ENCODE data around the gene RNF212B.

RNF212B gene

GRCh38 chr14:23302290-23303225, 64.8 kb downstream of the RNF212B start, which contains the start of gene PPP1R3E:
Gene PPP1R3E (minus strand): TSS chr14:23302859. CDS start chr14:23302576, 283 bp downstream.
- peak; percentile 47 for DNase-seq (ENCODE audit: low read depth)
- TF ChIP-seq, protein P1, sequence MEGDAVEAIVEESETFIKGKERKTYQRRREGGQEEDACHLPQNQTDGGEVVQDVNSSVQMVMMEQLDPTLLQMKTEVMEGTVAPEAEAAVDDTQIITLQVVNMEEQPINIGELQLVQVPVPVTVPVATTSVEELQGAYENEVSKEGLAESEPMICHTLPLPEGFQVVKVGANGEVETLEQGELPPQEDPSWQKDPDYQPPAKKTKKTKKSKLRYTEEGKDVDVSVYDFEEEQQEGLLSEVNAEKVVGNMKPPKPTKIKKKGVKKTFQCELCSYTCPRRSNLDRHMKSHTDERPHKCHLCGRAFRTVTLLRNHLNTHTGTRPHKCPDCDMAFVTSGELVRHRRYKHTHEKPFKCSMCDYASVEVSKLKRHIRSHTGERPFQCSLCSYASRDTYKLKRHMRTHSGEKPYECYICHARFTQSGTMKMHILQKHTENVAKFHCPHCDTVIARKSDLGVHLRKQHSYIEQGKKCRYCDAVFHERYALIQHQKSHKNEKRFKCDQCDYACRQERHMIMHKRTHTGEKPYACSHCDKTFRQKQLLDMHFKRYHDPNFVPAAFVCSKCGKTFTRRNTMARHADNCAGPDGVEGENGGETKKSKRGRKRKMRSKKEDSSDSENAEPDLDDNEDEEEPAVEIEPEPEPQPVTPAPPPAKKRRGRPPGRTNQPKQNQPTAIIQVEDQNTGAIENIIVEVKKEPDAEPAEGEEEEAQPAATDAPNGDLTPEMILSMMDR (IDR thresholded peaks at IDR 0.05; ENCODE audit: low read length, missing control alignments): no peak
- peak within 1 kb of the TSS; percentile 67 for H3K4me3 ChIP-seq (replicated peaks; ENCODE audit: low read depth, low read length)

- H3K4me3 ChIP-seq (replicated peaks; ENCODE audit: low read depth, low read length): peak within 1 kb of the TSS; percentile 97
- TF ChIP-seq, protein P1 (IDR thresholded peaks at IDR 0.05; ENCODE audit: low read length, missing control alignments): no peak
- DNase-seq (ENCODE audit: low read depth): peak; percentile 91
These were observed 68.8 kb downstream of the RNF212B start, which contains the start of gene BCL2L2 for GRCh38 chr14:23306412-23307145. Gene BCL2L2 (plus strand): TSS chr14:23306833. CDS start chr14:23307768, 935 bp downstream.

GRCh38 chr14:23307146-23307530, 69.4 kb downstream of the RNF212B start:
- TF ChIP-seq, protein P1 (IDR thresholded peaks at IDR 0.05; ENCODE audit: low read length, missing control alignments): no peak
- DNase-seq (ENCODE audit: low read depth): no peak
- H3K4me3 ChIP-seq (replicated peaks; ENCODE audit: low read depth, low read length): peak overlapping the region; percentile 97

DNA sequence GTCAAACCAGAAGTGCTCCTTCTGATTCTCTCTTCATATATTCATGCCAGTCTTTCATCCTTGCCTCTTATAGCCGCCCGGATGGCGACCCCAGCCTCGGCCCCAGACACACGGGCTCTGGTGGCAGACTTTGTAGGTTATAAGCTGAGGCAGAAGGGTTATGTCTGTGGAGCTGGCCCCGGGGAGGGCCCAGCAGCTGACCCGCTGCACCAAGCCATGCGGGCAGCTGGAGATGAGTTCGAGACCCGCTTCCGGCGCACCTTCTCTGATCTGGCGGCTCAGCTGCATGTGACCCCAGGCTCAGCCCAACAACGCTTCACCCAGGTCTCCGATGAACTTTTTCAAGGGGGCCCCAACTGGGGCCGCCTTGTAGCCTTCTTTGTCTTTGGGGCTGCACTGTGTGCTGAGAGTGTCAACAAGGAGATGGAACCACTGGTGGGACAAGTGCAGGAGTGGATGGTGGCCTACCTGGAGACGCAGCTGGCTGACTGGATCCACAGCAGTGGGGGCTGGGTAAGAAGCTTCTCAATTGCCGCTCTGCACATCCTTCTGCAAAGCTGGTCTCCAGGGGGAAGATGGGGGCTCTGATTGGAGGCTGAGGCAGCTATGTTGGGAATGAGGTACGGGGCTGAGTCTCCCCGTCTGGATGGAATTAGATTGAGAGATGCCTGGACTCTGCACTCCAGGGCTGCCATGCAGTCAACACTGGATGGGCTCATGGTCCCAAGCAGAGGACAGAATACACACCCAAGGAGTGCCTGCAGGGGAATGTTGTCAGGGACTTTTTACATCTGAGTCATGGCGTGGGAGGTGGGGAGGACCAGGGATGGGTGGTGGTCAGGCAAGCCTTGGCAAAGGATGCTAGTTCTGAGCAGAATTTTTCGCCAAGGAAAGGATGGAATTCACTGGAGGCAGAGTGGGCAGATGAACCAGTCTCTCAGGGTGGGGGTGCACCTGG, 70.2 kb downstream of the RNF212B start:
- peak overlapping the region; percentile 97 for H3K4me3 ChIP-seq (replicated peaks; ENCODE audit: low read depth, low read length)
- peak; percentile 36 for DNase-seq (ENCODE audit: low read depth)
- TF ChIP-seq, protein P1 (IDR thresholded peaks at IDR 0.05; ENCODE audit: low read length, missing control alignments): no peak

- H3K4me3 ChIP-seq (replicated peaks; ENCODE audit: low read depth, low read length): peak overlapping the region; percentile 97
- DNase-seq (ENCODE audit: low read depth): no peak
- TF ChIP-seq, protein P1 (IDR thresholded peaks at IDR 0.05; ENCODE audit: low read length, missing control alignments): no peak
These were observed 71.1 kb downstream of the RNF212B start for GRCh38 chr14:23308721-23309445.
